ENCODE measurements around the gene FGGY.

Gene FGGY

DNA sequence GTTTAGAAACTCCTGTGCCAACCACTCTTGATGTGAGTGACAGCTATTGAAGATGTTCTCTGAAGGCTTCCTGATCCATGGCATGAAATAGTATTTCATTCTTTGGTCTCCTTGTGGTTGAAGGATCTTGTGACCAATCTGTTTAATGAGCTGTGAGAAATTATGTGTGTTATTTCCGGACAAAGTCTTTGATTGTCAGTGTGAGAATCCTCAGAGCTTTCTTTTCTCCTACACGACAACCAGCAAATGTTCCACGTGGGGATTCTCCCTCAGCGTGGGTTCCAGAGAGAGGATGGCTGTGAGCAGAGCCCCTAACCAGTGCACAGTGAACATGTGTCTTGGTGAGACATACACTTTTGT is 472.8 kb downstream of the FGGY start:
- Histone ChIP-seq H3K9ac (ENCODE audit: low read depth, low read length) (no peak overlapping the region), H3K4me1 (ENCODE audit: insufficient read depth, low read length) (no peaks in the 10 kb centered on the region), H3K27ac (ENCODE audit: low read length) (no peak overlapping the region), H3K4me3 (ENCODE audit: low read depth in 1 of 2, low read length in 2 of 2) (no peak overlapping the region), H3K9me3 (ENCODE audit: insufficient read depth, low read length, severe bottlenecking) (no peaks in the 10 kb centered on the region), H4K20me1 (ENCODE audit: insufficient read depth, low read length) (no peaks in the 10 kb centered on the region), H3K79me2 (ENCODE audit: insufficient read depth, low read length) (no peaks in the 10 kb centered on the region), H3K27me3 (ENCODE audit: insufficient read depth, low read length, poor library complexity) (no peaks in the 10 kb centered on the region), H3K36me3 (ENCODE audit: insufficient read depth, low read length) (no peaks in the 10 kb centered on the region), H3K4me2 (ENCODE audit: insufficient read depth, low read length) (no peak overlapping the region), H2AFZ (ENCODE audit: low read depth, low read length) (no peak overlapping the region)
- TF ChIP-seq, protein P1, sequence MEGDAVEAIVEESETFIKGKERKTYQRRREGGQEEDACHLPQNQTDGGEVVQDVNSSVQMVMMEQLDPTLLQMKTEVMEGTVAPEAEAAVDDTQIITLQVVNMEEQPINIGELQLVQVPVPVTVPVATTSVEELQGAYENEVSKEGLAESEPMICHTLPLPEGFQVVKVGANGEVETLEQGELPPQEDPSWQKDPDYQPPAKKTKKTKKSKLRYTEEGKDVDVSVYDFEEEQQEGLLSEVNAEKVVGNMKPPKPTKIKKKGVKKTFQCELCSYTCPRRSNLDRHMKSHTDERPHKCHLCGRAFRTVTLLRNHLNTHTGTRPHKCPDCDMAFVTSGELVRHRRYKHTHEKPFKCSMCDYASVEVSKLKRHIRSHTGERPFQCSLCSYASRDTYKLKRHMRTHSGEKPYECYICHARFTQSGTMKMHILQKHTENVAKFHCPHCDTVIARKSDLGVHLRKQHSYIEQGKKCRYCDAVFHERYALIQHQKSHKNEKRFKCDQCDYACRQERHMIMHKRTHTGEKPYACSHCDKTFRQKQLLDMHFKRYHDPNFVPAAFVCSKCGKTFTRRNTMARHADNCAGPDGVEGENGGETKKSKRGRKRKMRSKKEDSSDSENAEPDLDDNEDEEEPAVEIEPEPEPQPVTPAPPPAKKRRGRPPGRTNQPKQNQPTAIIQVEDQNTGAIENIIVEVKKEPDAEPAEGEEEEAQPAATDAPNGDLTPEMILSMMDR (IDR thresholded peaks at IDR 0.05; ENCODE audit: borderline replicate concordance, extremely low read depth, low read length, poor library complexity, severe bottlenecking), result no peak
- TF ChIP-seq EZH2 (IDR thresholded peaks at IDR 0.05; ENCODE audit: borderline replicate concordance, low read depth, low read length, severe bottlenecking), result no peak
- ATAC-seq (ENCODE audit: insufficient read depth, low read depth), result no peak
- no peak for DNase-seq

DNA sequence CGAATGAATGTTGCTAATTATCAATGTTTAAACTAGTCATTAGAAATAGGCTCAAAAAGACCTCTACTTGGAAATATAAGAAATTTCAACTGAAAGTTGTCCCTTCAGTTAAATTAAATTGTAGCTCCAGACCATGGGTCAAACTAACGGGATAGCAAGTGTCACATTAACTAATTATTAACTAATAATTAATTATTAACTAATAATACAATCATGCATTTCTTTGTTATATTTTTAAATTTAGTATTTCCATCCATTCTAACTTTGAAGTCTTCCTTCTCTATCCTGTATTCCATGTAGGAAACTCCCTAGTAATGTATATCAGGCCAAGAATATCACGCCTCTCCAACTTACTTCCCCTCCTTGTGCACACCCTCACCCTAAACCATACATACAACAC is 474.5 kb downstream of the FGGY start:
- no peaks in the 10 kb centered on the region for H4K20me1 ChIP-seq (ENCODE audit: insufficient read depth, low read length)
- TF ChIP-seq EZH2 (IDR thresholded peaks at IDR 0.05; ENCODE audit: borderline replicate concordance, low read depth, low read length, severe bottlenecking), result no peak
- TF ChIP-seq, protein P1 (IDR thresholded peaks at IDR 0.05; ENCODE audit: borderline replicate concordance, extremely low read depth, low read length, poor library complexity, severe bottlenecking), result no peak
- no peak for ATAC-seq (ENCODE audit: insufficient read depth, low read depth)
- no peaks in the 10 kb centered on the region for H3K79me2 ChIP-seq (ENCODE audit: insufficient read depth, low read length)
- no peaks in the 10 kb centered on the region for H3K9me3 ChIP-seq (ENCODE audit: insufficient read depth, low read length, severe bottlenecking)
- DNase-seq, result no peak
- no peaks in the 10 kb centered on the region for H3K4me1 ChIP-seq (ENCODE audit: insufficient read depth, low read length)
- H3K4me2 ChIP-seq (ENCODE audit: insufficient read depth, low read length), result no peak overlapping the region
- no peaks in the 10 kb centered on the region for H3K36me3 ChIP-seq (ENCODE audit: insufficient read depth, low read length)
- no peak overlapping the region for H3K4me3 ChIP-seq (ENCODE audit: low read depth in 1 of 2, low read length in 2 of 2)
- no peaks in the 10 kb centered on the region for H3K27me3 ChIP-seq (ENCODE audit: insufficient read depth, low read length, poor library complexity)
- H3K27ac ChIP-seq (ENCODE audit: low read length), result no peak overlapping the region
- no peak overlapping the region for H2AFZ ChIP-seq (ENCODE audit: low read depth, low read length)
- no peak overlapping the region for H3K9ac ChIP-seq (ENCODE audit: low read depth, low read length)

DNA sequence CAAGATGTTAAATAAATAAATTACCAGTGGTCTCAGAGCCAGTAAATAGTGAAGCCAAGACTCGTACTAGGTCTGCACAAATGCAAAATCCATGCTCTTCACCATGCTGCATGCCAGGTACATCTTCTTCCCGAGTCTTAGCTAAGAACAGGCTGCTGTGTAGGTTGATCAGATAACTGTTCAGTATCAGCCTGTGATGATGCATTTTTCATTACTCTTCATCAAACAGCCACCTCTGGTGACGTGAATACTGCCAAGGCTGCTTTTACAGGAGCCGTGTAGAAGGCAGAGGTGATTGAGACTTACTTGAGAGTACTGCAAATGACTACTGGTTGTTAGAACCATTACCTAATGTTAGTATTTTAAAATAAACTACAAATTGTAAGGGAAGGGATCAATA is 478.6 kb downstream of the FGGY start:
- no peaks in the 10 kb centered on the region for H3K4me1 ChIP-seq (ENCODE audit: insufficient read depth, low read length)
- ATAC-seq (ENCODE audit: insufficient read depth, low read depth), result no peak
- H3K27me3 ChIP-seq (ENCODE audit: insufficient read depth, low read length, poor library complexity), result no peaks in the 10 kb centered on the region
- H3K4me2 ChIP-seq (ENCODE audit: insufficient read depth, low read length), result no peak overlapping the region
- no peaks in the 10 kb centered on the region for H3K79me2 ChIP-seq (ENCODE audit: insufficient read depth, low read length)
- DNase-seq, result no peak
- H3K4me3 ChIP-seq (ENCODE audit: low read depth in 1 of 2, low read length in 2 of 2), result no peak overlapping the region
- no peaks in the 10 kb centered on the region for H3K9me3 ChIP-seq (ENCODE audit: insufficient read depth, low read length, severe bottlenecking)
- H3K27ac ChIP-seq (ENCODE audit: low read length), result no peak overlapping the region
- H3K9ac ChIP-seq (ENCODE audit: low read depth, low read length), result no peak overlapping the region
- TF ChIP-seq, protein P1 (IDR thresholded peaks at IDR 0.05; ENCODE audit: borderline replicate concordance, extremely low read depth, low read length, poor library complexity, severe bottlenecking), result no peak
- TF ChIP-seq EZH2 (IDR thresholded peaks at IDR 0.05; ENCODE audit: borderline replicate concordance, low read depth, low read length, severe bottlenecking), result no peak
- no peaks in the 10 kb centered on the region for H4K20me1 ChIP-seq (ENCODE audit: insufficient read depth, low read length)
- H3K36me3 ChIP-seq (ENCODE audit: insufficient read depth, low read length), result no peaks in the 10 kb centered on the region
- H2AFZ ChIP-seq (ENCODE audit: low read depth, low read length), result no peak overlapping the region

All from DND-41 (cell line).